ENCODE measurements around the gene MFSD1. TPM values are rescaled to one million over a fixed set of nuclear protein-coding genes. Genes with fewer than 3 reads are reported as not detected.
A peak's percentile ranks its signal among the peaks of the same experiment; 100 is the strongest.

MFSD1 gene
- total RNA-seq, 2 experiments from 2014 or later: 7.2 to 7.6 TPM

DNA sequence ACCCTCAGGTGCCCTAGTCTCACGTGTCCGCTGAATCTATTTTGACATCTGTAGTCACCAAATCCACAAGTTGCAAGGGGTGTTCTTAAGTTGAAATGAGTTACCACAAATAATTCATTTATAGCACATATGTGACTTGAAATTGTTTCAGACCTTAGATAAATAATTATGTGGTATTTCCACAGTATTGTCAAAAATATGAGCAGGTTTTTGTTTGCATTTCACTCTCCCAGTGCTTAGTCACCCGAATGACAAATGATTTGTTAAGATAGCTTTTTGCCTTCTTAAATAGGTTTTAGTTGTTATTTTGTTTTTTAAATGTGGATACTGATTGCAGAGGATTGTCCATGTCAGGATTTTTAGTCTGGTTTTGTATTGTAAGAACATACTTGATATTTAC lies 2.6 kb downstream of the MFSD1 start:
- CTCF ChIA-PET: no interaction called here
- H3K4me1 Mint-ChIP-seq (ENCODE audit: low read depth): peaks cover 73% of the 10 kb centered on the region

DNA sequence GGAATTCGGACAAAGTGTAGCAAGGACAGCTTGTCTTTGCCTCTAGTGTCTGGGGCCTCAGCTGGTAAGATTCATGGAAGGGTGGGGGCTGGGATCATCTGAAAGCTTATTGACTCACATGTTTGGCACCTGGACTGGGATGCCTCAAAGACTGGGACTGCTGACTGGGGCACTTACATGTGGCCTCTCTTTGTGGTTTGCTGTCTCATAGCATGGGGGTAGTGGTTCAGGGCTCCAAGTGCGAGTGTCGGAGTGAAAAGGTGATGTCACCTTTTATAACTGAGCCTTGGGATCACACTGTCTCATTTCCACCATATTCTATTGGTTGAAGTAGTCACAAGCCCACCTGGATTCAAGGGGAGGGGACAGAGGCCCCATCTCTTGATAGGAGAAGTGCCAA lies 6.8 kb downstream of the MFSD1 start:
- TF ChIP-seq, protein P1, sequence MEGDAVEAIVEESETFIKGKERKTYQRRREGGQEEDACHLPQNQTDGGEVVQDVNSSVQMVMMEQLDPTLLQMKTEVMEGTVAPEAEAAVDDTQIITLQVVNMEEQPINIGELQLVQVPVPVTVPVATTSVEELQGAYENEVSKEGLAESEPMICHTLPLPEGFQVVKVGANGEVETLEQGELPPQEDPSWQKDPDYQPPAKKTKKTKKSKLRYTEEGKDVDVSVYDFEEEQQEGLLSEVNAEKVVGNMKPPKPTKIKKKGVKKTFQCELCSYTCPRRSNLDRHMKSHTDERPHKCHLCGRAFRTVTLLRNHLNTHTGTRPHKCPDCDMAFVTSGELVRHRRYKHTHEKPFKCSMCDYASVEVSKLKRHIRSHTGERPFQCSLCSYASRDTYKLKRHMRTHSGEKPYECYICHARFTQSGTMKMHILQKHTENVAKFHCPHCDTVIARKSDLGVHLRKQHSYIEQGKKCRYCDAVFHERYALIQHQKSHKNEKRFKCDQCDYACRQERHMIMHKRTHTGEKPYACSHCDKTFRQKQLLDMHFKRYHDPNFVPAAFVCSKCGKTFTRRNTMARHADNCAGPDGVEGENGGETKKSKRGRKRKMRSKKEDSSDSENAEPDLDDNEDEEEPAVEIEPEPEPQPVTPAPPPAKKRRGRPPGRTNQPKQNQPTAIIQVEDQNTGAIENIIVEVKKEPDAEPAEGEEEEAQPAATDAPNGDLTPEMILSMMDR (IDR thresholded peaks at IDR 0.05): no peak
- intact Hi-C loops (cut with DNase I, micrococcal nuclease): no loop called here
- peaks cover 60% of the 10 kb centered on the region for H3K36me3 ChIP-seq (ENCODE audit: insufficient read depth, low read length)
- Mint-ChIP-seq H3K36me3 (ENCODE audit: low read depth) (peaks cover 83% of the 10 kb centered on the region), H3K4me1 (ENCODE audit: low read depth) (peaks cover 41% of the 10 kb centered on the region), H3K27ac (no peak overlapping the region), H3K9me3 (no peaks in the 10 kb centered on the region), H3K27me3 (no peaks in the 10 kb centered on the region), H3K4me3 (no peak overlapping the region)
- no peaks in the 10 kb centered on the region for H3K9me3 ChIP-seq (ENCODE audit: control insufficient read depth in 1 of 2, insufficient read depth in 1 of 2, low read length in 2 of 2)
- ChIA-PET CTCF (interaction anchor here (1.1 to 2.0 kb wide), 2 partner anchors 17 to 49 kb away, joined by 3 to 5 read pairs; no protein-coding TSS in a partner anchor), POLR2A (no interaction called here)
- no peak for ATAC-seq (ENCODE audit: poor library complexity)
- no peaks in the 10 kb centered on the region for H3K4me1 ChIP-seq (ENCODE audit: insufficient read depth, low read length)
- H3K4me3 ChIP-seq (ENCODE audit: low read length): no peak overlapping the region
- peak in 1 of 14 experiments; percentile 17 for DNase-seq
- no peaks in the 10 kb centered on the region for H3K27me3 ChIP-seq (ENCODE audit: control insufficient read depth in 1 of 2, insufficient read depth in 2 of 2, low read length in 2 of 2)
- H3K27ac ChIP-seq (ENCODE audit: low read depth in 1 of 2, low read length in 2 of 2): no peak overlapping the region

More for the DNA sequence above, 2.6 kb downstream of the MFSD1 start:
- H3K9me3 Mint-ChIP-seq: no peaks in the 10 kb centered on the region
- H3K27ac Mint-ChIP-seq: peak overlapping the region; percentile 6
- DNase-seq: no peak
- H3K4me3 ChIP-seq (ENCODE audit: low read length): no peak overlapping the region
- no peak for ATAC-seq (ENCODE audit: poor library complexity)
- no peaks in the 10 kb centered on the region for H3K9me3 ChIP-seq (ENCODE audit: control insufficient read depth in 1 of 2, insufficient read depth in 1 of 2, low read length in 2 of 2)
- peak overlapping the region; percentile 46 for H3K4me3 Mint-ChIP-seq
- H3K4me1 ChIP-seq (ENCODE audit: insufficient read depth, low read length): peaks cover 18% of the 10 kb centered on the region
- no peaks in the 10 kb centered on the region for H3K27me3 ChIP-seq (ENCODE audit: control insufficient read depth in 1 of 2, insufficient read depth in 2 of 2, low read length in 2 of 2)
- TF ChIP-seq, protein P1 (IDR thresholded peaks at IDR 0.05): no peak
- H3K36me3 ChIP-seq (ENCODE audit: insufficient read depth, low read length): peaks cover 23% of the 10 kb centered on the region
- H3K36me3 Mint-ChIP-seq (ENCODE audit: low read depth): peaks cover 42% of the 10 kb centered on the region
- no peak overlapping the region for H3K27ac ChIP-seq (ENCODE audit: low read depth in 1 of 2, low read length in 2 of 2)
- intact Hi-C loops (cut with DNase I, micrococcal nuclease): loop anchor here (5.0 kb wide), 2 partner anchors 162 to 1593 kb away; partner anchors contain the start of genes GFM1 (in 1 of the 2), IFT80 (in 1 of the 2) and SMC4 (in 1 of the 2)
- H3K27me3 Mint-ChIP-seq: no peaks in the 10 kb centered on the region
- POLR2A ChIA-PET: no interaction called here

DNA sequence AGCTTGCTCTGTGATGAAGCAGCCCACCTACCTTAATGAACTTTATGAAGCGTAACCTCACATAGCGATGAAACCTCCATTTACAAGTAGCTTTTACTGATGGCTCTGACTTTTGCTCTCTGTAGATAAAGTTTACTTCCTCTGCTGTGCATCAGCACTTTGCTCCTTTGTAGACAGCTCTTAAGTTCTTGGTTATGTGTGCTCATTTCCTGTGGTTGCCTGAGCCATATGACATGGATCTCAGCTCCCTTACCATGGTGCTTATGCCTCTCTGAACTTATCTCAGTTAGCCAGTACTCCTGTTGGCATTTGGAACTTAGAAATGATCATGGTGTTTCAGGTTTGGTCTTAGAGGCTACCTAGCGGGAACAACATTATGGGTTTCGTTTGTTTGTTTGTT lies 7.8 kb downstream of the MFSD1 start:
- H3K27ac ChIP-seq (ENCODE audit: low read depth in 1 of 2, low read length in 2 of 2): no peak overlapping the region
- DNase-seq (peak in 1 of 14 experiments; percentile 29), ATAC-seq (ENCODE audit: poor library complexity) (peak; percentile 67)
- Mint-ChIP-seq H3K27me3 (no peaks in the 10 kb centered on the region), H3K4me3 (no peak overlapping the region), H3K9me3 (no peaks in the 10 kb centered on the region), H3K36me3 (ENCODE audit: low read depth) (peaks cover 90% of the 10 kb centered on the region), H3K27ac (peak overlapping the region; percentile 76), H3K4me1 (ENCODE audit: low read depth) (peaks cover 37% of the 10 kb centered on the region)
- peaks cover 66% of the 10 kb centered on the region for H3K36me3 ChIP-seq (ENCODE audit: insufficient read depth, low read length)
- ChIA-PET POLR2A (interaction anchor here (2.2 kb wide), 1 partner anchor 8 kb away, joined by 9 read pairs; the partner anchor contains the start of gene MFSD1), CTCF (interaction anchor here (1.1 kb wide), 1 partner anchor 50 kb away, joined by 3 read pairs; no protein-coding TSS in a partner anchor)
- H3K9me3 ChIP-seq (ENCODE audit: control insufficient read depth in 1 of 2, insufficient read depth in 1 of 2, low read length in 2 of 2): no peaks in the 10 kb centered on the region
- TF ChIP-seq, protein P1 (IDR thresholded peaks at IDR 0.05): no peak
- H3K27me3 ChIP-seq (ENCODE audit: control insufficient read depth in 1 of 2, insufficient read depth in 2 of 2, low read length in 2 of 2): no peaks in the 10 kb centered on the region
- no peak overlapping the region for H3K4me3 ChIP-seq (ENCODE audit: low read length)
- H3K4me1 ChIP-seq (ENCODE audit: insufficient read depth, low read length): no peaks in the 10 kb centered on the region
- intact Hi-C loops (cut with DNase I, micrococcal nuclease): no loop called here

All from CD4-positive, alpha-beta T cell (primary cell).